Glutamatergic neuron (in vitro differentiated cells): Measurements from ENCODE around the gene SEMA3D. TPM values are rescaled to one million over a fixed set of nuclear protein-coding genes. Genes with fewer than 3 reads are reported as not detected.
A peak's percentile ranks its signal among the peaks of the same experiment; 100 is the strongest.

ENCODE experiments used
- DNase-seq: peaks from one replicate; pipeline ENCODE4 v3.0.0; 2022
- H3K27ac Mint-ChIP-seq: one replicate; pipeline ENCODE4 v1.8.0; 2020; ENCODE audit warnings: mild to moderate bottlenecking, mixed read lengths, inconsistent platforms; ENCODE audit not compliant: unreplicated experiment
- H3K27me3 Mint-ChIP-seq: one replicate; pipeline ENCODE4 v1.8.0; 2020; ENCODE audit warnings: mild to moderate bottlenecking, moderate library complexity, mixed read lengths, inconsistent platforms; ENCODE audit not compliant: unreplicated experiment
- H3K36me3 Mint-ChIP-seq: one replicate; pipeline ENCODE4 v1.8.0; 2020; ENCODE audit warnings: mild to moderate bottlenecking, mixed read lengths, inconsistent platforms; ENCODE audit not compliant: unreplicated experiment
- H3K4me1 Mint-ChIP-seq: one replicate; pipeline ENCODE4 v1.8.0; 2020; ENCODE audit warnings: mild to moderate bottlenecking, low read depth, mixed read lengths, inconsistent platforms; ENCODE audit not compliant: unreplicated experiment
- H3K4me3 Mint-ChIP-seq: one replicate; pipeline ENCODE4 v1.8.0; 2020; ENCODE audit warnings: mild to moderate bottlenecking, mixed read lengths, inconsistent platforms; ENCODE audit not compliant: unreplicated experiment
- H3K9me3 Mint-ChIP-seq: one replicate; pipeline ENCODE4 v1.8.0; 2020; ENCODE audit warnings: mild to moderate bottlenecking, moderate library complexity, mixed read lengths, inconsistent platforms; ENCODE audit not compliant: unreplicated experiment
- total RNA-seq: library from RNA; stranded (reverse); fragmentation: NEBNext Ultra II Directional; extraction: Animal tissue kit (Norgen Biotek cat#: 25700); gene quantifications from one replicate; pipeline ENCODE4 v1.2.1, GENCODE V29; 2021; ENCODE audit not compliant: unreplicated experiment
- TF ChIP-seq, protein P1 (sequence below): fragments of 200-600 bp; sonication (generic); IDR thresholded peaks from one replicate; pipeline ENCODE4 v1.5.0; 2021; ENCODE audit not compliant: partially characterized antibody, unreplicated experiment

SEMA3D gene
- total RNA-seq, 1 donor from 2014 or later: 13.6 TPM

- DNase-seq: no peak
- no peak overlapping the region for H3K27ac Mint-ChIP-seq
- peaks cover 3% of the 10 kb centered on the region for H3K4me1 Mint-ChIP-seq
- no peak overlapping the region for H3K4me3 Mint-ChIP-seq
- no peaks in the 10 kb centered on the region for H3K27me3 Mint-ChIP-seq
- TF ChIP-seq, protein P1, sequence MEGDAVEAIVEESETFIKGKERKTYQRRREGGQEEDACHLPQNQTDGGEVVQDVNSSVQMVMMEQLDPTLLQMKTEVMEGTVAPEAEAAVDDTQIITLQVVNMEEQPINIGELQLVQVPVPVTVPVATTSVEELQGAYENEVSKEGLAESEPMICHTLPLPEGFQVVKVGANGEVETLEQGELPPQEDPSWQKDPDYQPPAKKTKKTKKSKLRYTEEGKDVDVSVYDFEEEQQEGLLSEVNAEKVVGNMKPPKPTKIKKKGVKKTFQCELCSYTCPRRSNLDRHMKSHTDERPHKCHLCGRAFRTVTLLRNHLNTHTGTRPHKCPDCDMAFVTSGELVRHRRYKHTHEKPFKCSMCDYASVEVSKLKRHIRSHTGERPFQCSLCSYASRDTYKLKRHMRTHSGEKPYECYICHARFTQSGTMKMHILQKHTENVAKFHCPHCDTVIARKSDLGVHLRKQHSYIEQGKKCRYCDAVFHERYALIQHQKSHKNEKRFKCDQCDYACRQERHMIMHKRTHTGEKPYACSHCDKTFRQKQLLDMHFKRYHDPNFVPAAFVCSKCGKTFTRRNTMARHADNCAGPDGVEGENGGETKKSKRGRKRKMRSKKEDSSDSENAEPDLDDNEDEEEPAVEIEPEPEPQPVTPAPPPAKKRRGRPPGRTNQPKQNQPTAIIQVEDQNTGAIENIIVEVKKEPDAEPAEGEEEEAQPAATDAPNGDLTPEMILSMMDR: no peak
- H3K36me3 Mint-ChIP-seq: no peaks in the 10 kb centered on the region
- no peaks in the 10 kb centered on the region for H3K9me3 Mint-ChIP-seq
Measured at GRCh38 chr7:85052056-85052737, 134.7 kb downstream of the SEMA3D start.

DNA sequence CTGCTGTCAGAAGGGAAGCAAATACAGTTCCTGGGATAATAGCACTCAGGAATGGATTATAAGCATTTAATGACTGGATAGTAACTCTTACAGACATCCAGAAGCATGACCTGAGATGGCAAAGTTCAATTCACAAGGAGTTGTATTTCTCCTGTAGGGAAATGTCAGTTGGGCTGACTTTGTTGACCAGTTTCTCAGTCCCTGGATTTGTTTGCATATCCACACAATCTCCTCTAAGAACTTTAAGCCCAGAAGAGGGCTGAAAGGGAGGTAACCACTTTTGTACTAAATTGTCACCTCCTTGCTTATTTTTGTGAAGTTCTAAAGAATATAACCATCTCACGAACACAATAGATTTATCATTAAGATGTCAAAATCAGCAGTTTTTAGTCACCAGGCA lies 140.3 kb downstream of the SEMA3D start:
- Mint-ChIP-seq H3K36me3 (no peaks in the 10 kb centered on the region), H3K4me3 (no peak overlapping the region), H3K4me1 (no peaks in the 10 kb centered on the region), H3K27ac (no peak overlapping the region), H3K27me3 (no peaks in the 10 kb centered on the region), H3K9me3 (no peaks in the 10 kb centered on the region)
- TF ChIP-seq, protein P1: no peak
- DNase-seq: no peak

DNA sequence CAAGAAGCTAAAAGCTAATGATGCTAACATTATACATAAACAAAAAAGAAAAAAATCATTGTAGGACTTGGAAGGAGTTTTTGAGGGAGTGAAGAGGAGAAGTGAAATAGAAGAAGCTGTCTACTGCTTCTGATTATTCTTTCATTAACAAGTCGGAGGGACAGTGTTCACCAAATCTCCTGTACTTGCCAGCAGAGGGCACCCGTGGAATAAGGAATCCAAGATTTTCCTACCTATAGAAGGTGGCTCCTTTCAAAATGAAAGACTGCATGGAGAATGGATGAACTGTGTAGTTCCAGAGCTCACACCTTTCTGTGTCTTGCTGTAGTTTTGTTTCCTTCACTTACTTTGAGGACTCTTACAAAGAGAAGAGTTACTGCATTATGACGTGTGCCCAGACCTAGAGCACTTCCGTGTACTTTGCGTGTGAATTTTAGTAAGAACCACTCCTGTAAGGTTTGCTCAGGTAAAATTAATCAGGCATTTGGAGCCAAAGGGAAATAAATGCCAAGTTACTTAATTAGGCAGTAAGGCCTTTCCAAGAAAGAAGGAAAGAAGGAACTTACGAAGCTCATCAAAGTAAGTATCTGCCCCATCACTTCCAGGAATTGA lies 145.1 kb downstream of the SEMA3D start:
- TF ChIP-seq, protein P1: peak; percentile 71
- Mint-ChIP-seq H3K4me3 (no peak overlapping the region), H3K9me3 (no peaks in the 10 kb centered on the region), H3K27ac (no peak overlapping the region), H3K27me3 (no peaks in the 10 kb centered on the region), H3K36me3 (no peaks in the 10 kb centered on the region), H3K4me1 (no peaks in the 10 kb centered on the region)
- peak; percentile 76 for DNase-seq

DNA sequence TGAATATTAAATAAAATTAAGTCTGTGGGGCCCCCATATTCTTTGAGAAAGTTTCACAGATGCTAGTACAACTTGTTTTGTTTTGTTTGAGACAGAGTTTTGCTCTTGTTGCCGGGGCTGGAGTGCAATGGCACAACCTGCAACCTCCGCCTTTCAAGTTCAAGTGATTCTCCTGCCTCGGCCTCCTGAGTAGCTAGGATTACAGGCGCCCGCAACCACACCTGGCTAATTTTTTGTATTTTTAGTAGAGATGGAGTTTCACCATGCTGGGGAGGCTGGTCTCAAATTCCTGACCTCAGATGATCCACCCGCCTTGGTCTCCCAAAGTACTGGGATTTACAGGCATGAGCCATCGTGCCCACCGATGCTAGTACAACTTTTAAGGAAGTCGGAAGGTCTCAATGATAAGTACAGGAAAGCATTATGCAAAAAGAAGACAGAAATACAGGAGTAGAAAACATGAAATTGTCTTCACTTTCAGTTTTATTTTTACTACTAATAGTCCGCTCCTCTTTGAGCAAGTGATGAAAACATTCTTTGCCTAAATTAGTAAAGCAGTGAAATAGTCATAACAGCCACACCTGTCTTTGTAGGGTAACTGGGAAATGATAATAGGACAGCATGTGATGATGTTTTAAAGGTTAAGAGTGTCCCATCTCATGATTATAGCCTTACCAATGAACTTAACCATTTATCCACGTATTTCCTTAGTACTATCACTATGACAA lies 147.5 kb downstream of the SEMA3D start:
- Mint-ChIP-seq H3K9me3 (no peaks in the 10 kb centered on the region), H3K36me3 (no peaks in the 10 kb centered on the region), H3K27me3 (no peaks in the 10 kb centered on the region), H3K4me3 (no peak overlapping the region), H3K4me1 (no peaks in the 10 kb centered on the region), H3K27ac (no peak overlapping the region)
- TF ChIP-seq, protein P1: no peak
- no peak for DNase-seq

GRCh38 chr7:85038466-85038865 lies 148.4 kb downstream of the SEMA3D start:
- no peaks in the 10 kb centered on the region for H3K27me3 Mint-ChIP-seq
- no peak overlapping the region for H3K27ac Mint-ChIP-seq
- TF ChIP-seq, protein P1: no peak
- no peak overlapping the region for H3K4me3 Mint-ChIP-seq
- H3K9me3 Mint-ChIP-seq: no peaks in the 10 kb centered on the region
- no peak for DNase-seq
- no peaks in the 10 kb centered on the region for H3K4me1 Mint-ChIP-seq
- no peaks in the 10 kb centered on the region for H3K36me3 Mint-ChIP-seq
